AG04450 (cell line): ENCODE results near the gene RAB36. TPM values are rescaled to one million over a fixed set of nuclear protein-coding genes. Genes with fewer than 3 reads are reported as not detected.

Experiments
- CTCF ChIA-PET: fragments of 300-600, 350-600 bp; formaldehyde crosslinking; extraction: SDS; loops from one replicate; lab custom pipeline; 2022; ENCODE audit warnings: antibody characterized with exemption, inconsistent platforms; lab: Charles Lee
- POLR2A ChIA-PET: fragments of 350-600 bp; formaldehyde crosslinking; extraction: SDS; loops from one replicate; lab custom pipeline; 2021; ENCODE audit warnings: antibody characterized with exemption, inconsistent platforms; lab: Yijun Ruan, JAX
- DNase-seq: peaks from one replicate; pipeline ENCODE4 v3.0.0-alpha.2; 2011; ENCODE audit warnings: low read depth, low spot score
- H3K27ac ChIP-seq: one replicate; pipeline ENCODE4 v1.5.1; 2012; ENCODE audit warnings: low read depth, low read length, control low read depth
- H3K27me3 ChIP-seq: one replicate; pipeline ENCODE4 v1.6.0; 2012; ENCODE audit warnings: low read length; ENCODE audit not compliant: control insufficient read depth, insufficient read depth
- H3K4me3 ChIP-seq: 2 replicates; pipeline ENCODE4 v1.5.1; 2011; ENCODE audit warnings: mild to moderate bottlenecking, low read depth, low read length, control low read depth
- H3K9me3 ChIP-seq: 2 replicates; pipeline ENCODE4 v1.5.1; 2012; ENCODE audit warnings: low read length; ENCODE audit not compliant: control insufficient read depth, insufficient read depth
- polyA plus RNA-seq: library from polyadenylated mRNA; depleted of rRNA; stranded (reverse); fragments of >200 nt; gene quantifications from 2 replicates; pipeline ENCODE4 v1.2.3, GENCODE V29; 2011
- TF ChIP-seq, protein P1 (sequence below): IDR thresholded peaks from 2 replicates; pipeline ENCODE4 v1.5.1; 2011; ENCODE audit warnings: low read depth, low read length, control low read depth, inconsistent platforms

RAB36 gene
- polyA plus RNA-seq, 1 experiment = 2.6 TPM

DNA sequence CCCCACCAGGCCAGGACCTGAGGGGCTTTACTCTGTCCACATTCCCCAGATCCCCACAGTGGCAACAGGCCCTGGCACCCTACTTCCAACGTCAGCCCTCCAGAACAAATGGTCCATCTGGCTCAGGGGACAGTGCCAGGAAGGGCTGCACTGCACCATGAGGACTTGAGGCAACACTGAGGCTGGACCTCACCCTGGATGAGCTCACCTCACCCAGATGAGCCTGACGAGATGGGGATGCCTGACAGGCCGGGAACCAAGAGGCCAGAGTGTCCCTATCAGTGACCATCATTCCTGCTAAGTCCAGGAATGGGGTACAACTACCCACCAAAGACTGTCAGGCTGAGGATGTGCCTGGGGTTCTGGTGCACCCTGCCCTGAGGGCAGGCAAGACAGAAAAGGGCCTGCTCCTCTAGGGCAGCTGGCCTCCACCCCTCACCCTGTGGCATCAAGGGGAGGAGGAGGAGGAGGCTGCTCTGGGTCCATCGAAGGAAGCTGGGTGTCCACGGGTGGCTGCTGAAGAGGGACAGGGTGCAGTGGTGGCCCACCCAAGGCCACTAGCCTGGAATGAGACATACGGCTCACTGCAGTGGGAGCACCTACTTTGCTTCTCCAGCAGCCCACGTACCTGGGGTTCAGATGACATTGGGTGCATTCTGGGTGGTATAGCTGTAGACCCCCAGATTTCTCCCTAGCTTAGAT is 18.1 kb upstream of the RAB36 start:
- CTCF ChIA-PET = interaction anchor here (0.8 to 15.1 kb wide), 5 partner anchors 9 to 652 kb away, joined by 3 to 304 read pairs (median 5); no protein-coding TSS in a partner anchor
- no peak overlapping the region for H3K27ac ChIP-seq

DNA sequence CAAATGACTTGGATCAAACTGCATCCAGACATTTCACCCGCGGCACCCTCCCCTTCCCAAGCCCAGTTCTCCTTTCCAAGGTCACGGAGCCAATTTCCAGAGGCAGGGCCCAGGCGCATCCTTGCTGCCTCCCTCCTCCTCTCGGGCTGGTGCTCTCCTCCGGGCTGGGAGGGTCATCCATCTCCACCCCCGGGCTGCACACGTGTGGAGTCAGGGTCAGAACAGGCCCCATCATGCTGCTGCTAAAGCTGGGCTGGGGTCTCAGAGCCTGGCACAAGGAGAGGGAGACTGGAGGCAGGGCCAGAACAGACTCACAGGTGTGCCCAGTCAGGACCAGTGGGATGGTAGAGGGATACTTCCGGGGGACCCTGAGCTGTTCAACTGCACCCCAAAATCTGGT is 17.5 kb upstream of the RAB36 start:
- no peak overlapping the region for H3K4me3 ChIP-seq
- peaks cover 5% of the 10 kb centered on the region for H3K27me3 ChIP-seq
- TF ChIP-seq, protein P1, sequence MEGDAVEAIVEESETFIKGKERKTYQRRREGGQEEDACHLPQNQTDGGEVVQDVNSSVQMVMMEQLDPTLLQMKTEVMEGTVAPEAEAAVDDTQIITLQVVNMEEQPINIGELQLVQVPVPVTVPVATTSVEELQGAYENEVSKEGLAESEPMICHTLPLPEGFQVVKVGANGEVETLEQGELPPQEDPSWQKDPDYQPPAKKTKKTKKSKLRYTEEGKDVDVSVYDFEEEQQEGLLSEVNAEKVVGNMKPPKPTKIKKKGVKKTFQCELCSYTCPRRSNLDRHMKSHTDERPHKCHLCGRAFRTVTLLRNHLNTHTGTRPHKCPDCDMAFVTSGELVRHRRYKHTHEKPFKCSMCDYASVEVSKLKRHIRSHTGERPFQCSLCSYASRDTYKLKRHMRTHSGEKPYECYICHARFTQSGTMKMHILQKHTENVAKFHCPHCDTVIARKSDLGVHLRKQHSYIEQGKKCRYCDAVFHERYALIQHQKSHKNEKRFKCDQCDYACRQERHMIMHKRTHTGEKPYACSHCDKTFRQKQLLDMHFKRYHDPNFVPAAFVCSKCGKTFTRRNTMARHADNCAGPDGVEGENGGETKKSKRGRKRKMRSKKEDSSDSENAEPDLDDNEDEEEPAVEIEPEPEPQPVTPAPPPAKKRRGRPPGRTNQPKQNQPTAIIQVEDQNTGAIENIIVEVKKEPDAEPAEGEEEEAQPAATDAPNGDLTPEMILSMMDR = no peak
- no peak overlapping the region for H3K27ac ChIP-seq
- no peaks in the 10 kb centered on the region for H3K9me3 ChIP-seq
- CTCF ChIA-PET = interaction anchor here (0.5 to 15.1 kb wide), 9 partner anchors 10 to 652 kb away, joined by 3 to 304 read pairs (median 3); partner anchors contain the start of gene GNAZ
- no peak for DNase-seq
- POLR2A ChIA-PET = no interaction called here

More for the DNA sequence above, 18.1 kb upstream of the RAB36 start:
- H3K27me3 ChIP-seq = peaks cover 5% of the 10 kb centered on the region
- DNase-seq = no peak
- POLR2A ChIA-PET = no interaction called here
- TF ChIP-seq, protein P1 = no peak
- H3K4me3 ChIP-seq = no peak overlapping the region
- no peaks in the 10 kb centered on the region for H3K9me3 ChIP-seq

DNA sequence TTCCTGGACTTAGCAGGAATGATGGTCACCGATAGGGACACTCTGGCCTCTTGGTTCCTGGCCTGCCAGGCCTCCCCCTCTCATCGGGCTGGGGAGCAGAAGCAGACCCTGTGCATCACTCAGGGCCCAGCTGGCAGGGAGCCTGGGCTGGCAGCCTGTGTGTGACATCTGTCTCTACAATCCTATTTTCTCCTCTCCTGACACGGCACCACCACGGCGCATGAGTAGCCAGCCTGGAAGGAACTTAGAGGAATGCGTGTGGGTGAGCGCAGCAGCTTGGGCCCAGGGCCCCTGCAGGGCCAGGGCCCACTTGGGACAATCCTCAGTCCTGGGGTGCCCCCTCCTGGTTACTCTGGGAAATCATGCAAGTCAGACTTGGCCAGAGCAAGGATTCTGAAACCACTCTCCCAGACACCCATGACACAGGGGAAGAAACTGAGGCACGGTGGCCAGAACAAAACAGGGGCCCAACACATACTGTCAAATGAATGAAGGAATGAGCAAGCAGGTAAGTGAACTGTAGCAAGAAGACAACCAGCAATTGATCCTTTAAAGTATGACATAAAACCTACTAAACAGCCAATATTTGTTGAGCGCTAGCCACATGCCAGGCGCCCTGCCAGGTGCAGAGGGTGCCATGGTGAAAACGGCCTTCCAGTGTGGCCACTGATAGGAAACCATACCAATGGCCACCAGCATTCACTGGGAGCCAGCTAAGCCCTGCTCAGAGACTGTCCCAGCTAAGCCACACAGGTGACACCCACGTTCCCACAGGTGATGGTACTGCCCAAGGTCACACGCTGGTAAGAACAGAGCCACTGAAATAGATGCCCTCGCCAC is 16.8 kb upstream of the RAB36 start:
- TF ChIP-seq, protein P1 = peak; percentile 82
- POLR2A ChIA-PET = no interaction called here
- CTCF ChIA-PET = interaction anchor here (0.5 to 15.1 kb wide), 9 partner anchors 10 to 653 kb away, joined by 3 to 304 read pairs (median 3); partner anchors contain the start of gene GNAZ

DNA sequence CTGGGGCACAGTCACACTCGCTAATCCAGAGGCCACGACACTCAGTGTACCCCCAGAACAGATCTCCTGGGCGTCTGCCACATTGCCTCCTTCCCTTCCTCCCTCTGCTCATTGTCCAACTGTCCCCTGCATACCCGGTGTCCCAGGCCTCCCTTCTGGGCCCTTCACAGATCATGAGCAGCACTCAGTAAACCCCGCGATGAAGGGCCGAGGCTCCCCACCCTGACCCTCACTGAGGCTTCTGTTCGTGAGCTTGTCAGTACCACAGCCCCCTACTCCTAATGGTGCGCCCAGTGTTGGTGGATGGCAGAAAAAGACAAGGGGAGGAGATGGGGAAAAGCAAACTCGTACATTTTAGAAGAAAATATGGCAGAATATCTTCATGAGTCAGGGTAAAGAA is 16.1 kb upstream of the RAB36 start:
- DNase-seq = no peak
- H3K9me3 ChIP-seq = no peaks in the 10 kb centered on the region
- H3K27me3 ChIP-seq = peaks cover 5% of the 10 kb centered on the region
- no peak overlapping the region for H3K27ac ChIP-seq
- H3K4me3 ChIP-seq = no peak overlapping the region
- POLR2A ChIA-PET = no interaction called here
- CTCF ChIA-PET = interaction anchor here (15.1 kb wide), 1 partner anchor 172 kb away, joined by 304 read pairs; no protein-coding TSS in a partner anchor
- TF ChIP-seq, protein P1 = no peak

More for the DNA sequence above, 16.8 kb upstream of the RAB36 start:
- no peaks in the 10 kb centered on the region for H3K9me3 ChIP-seq
- no peak overlapping the region for H3K4me3 ChIP-seq
- DNase-seq = peak; percentile 66
- H3K27me3 ChIP-seq = peaks cover 5% of the 10 kb centered on the region
- H3K27ac ChIP-seq = no peak overlapping the region
